ENCODE results near the gene KRTAP1-5.

The KRTAP1-5 gene

DNA sequence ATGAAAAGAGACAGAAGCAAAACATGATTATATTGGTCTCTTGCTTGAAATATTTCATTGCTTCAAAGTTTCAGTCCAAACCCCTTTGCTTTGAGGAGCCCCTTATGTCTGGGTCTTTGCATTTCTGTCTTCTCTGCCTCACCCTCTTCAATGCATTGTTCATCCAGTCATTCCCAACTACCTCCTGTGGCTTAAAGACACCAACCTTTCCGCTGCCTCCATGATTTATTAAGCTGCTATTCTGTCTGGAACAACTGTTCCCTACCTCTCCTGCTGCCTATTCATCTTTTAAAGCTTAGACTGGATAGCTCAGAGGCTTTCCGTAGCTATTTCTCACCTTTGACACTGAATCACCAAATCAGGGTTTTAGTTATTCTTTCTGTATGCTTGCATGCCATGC lies 29.6 kb downstream of the KRTAP1-5 start:
- Histone ChIP-seq H3K9ac (ENCODE audit: low read length) (no peak overlapping the region), H3K4me1 (ENCODE audit: control insufficient read depth, low read depth, low read length) (no peaks in the 10 kb centered on the region), H3K9me3 (ENCODE audit: control insufficient read depth, low read depth, low read length) (no peaks in the 10 kb centered on the region), H3K36me3 (ENCODE audit: control insufficient read depth, low read depth, low read length) (no peaks in the 10 kb centered on the region), H3K27me3 (ENCODE audit: control insufficient read depth, insufficient read depth, low read length) (no peaks in the 10 kb centered on the region), H3K27ac (ENCODE audit: low read length) (no peak overlapping the region), H3K4me3 (ENCODE audit: low read length) (no peak overlapping the region)

DNA sequence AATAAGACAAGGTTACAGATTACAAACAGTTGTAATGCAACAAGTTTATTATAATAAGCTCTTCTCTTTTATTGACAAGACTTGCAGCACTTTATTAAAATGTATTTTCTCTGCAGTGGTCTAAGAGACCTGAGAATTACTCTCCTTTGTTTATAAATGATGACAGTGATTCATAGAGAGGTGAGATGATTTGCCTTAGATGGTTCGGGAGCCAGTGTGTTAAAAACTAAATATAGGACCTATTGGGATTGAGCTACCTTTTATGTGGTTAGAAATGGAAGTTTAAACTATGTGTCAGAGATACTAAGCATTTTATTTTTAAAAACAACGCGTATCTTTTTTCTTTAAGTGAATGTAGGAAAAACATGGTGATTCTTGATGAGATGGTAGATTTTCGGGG lies 30.2 kb downstream of the KRTAP1-5 start:
- no peaks in the 10 kb centered on the region for H3K4me1 ChIP-seq (ENCODE audit: control insufficient read depth, low read depth, low read length)

DNA sequence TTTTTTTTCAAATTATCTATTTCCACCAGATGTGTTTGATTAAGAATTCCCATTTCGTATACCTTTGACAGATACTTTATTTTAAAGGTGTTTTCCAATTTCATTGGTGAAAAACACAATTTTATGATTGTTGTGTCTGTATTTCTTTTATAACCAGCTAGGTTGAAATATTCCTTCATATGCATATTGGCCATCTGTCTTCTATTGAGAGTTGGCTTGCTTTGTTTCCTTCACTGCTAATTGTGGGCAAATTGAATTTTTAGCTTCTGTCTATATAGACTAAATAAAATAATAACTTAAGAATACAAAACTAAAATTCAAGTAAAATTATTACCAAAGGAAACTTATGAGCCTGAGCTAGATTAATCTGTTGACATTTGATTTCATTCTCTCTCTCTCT lies 31.9 kb downstream of the KRTAP1-5 start:
- no peak overlapping the region for H3K4me3 ChIP-seq (ENCODE audit: low read length)
- no peak overlapping the region for H3K27ac ChIP-seq (ENCODE audit: low read length)
- no peak overlapping the region for H3K9ac ChIP-seq (ENCODE audit: low read length)
- H3K9me3 ChIP-seq (ENCODE audit: control insufficient read depth, low read depth, low read length), result no peaks in the 10 kb centered on the region
- no peaks in the 10 kb centered on the region for H3K4me1 ChIP-seq (ENCODE audit: control insufficient read depth, low read depth, low read length)
- no peaks in the 10 kb centered on the region for H3K36me3 ChIP-seq (ENCODE audit: control insufficient read depth, low read depth, low read length)
- H3K27me3 ChIP-seq (ENCODE audit: control insufficient read depth, insufficient read depth, low read length), result no peaks in the 10 kb centered on the region

More for the DNA sequence above, 30.2 kb downstream of the KRTAP1-5 start:
- H3K27me3 ChIP-seq (ENCODE audit: control insufficient read depth, insufficient read depth, low read length), result no peaks in the 10 kb centered on the region
- no peak overlapping the region for H3K4me3 ChIP-seq (ENCODE audit: low read length)
- no peaks in the 10 kb centered on the region for H3K9me3 ChIP-seq (ENCODE audit: control insufficient read depth, low read depth, low read length)
- H3K36me3 ChIP-seq (ENCODE audit: control insufficient read depth, low read depth, low read length), result no peaks in the 10 kb centered on the region
- no peak overlapping the region for H3K9ac ChIP-seq (ENCODE audit: low read length)
- no peak overlapping the region for H3K27ac ChIP-seq (ENCODE audit: low read length)

GRCh38 chr17:40993839-40994238 lies 33.2 kb downstream of the KRTAP1-5 start, which contains the start of gene KRTAP3-3:
Gene KRTAP3-3, minus strand, starts transcription at chr17:40994164. Its CDS starts 67 bp downstream, at chr17:40994097.
- no peaks in the 10 kb centered on the region for H3K4me1 ChIP-seq (ENCODE audit: control insufficient read depth, low read depth, low read length)
- H3K36me3 ChIP-seq (ENCODE audit: control insufficient read depth, low read depth, low read length), result no peaks in the 10 kb centered on the region
- H3K27me3 ChIP-seq (ENCODE audit: control insufficient read depth, insufficient read depth, low read length), result no peaks in the 10 kb centered on the region
- H3K9me3 ChIP-seq (ENCODE audit: control insufficient read depth, low read depth, low read length), result no peaks in the 10 kb centered on the region
- H3K27ac ChIP-seq (ENCODE audit: low read length), result no peak within 1 kb of the TSS
- H3K9ac ChIP-seq (ENCODE audit: low read length), result no peak within 1 kb of the TSS
- H3K4me3 ChIP-seq (ENCODE audit: low read length), result no peak within 1 kb of the TSS

DNA sequence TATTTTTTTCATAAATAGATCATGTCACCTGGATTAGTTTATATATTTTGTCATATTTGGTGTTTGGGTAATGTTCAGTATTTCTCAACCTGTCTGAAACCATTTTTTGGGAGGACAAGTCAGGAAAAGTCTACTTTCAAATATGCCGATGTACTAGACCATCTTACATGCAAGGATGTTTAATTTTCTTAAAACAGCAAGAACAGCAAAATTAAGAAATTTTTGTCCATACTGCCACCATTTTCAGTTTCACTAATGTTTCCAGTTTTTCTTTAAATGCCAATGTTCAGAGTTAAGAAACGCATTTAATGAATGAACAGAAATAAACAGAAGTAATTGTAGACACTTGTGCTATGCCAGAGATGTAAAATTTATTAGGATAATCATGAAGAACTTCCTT lies 33.9 kb downstream of the KRTAP1-5 start:
- Histone ChIP-seq H3K27me3 (ENCODE audit: control insufficient read depth, insufficient read depth, low read length) (no peaks in the 10 kb centered on the region), H3K9me3 (ENCODE audit: control insufficient read depth, low read depth, low read length) (no peaks in the 10 kb centered on the region), H3K36me3 (ENCODE audit: control insufficient read depth, low read depth, low read length) (no peaks in the 10 kb centered on the region), H3K9ac (ENCODE audit: low read length) (no peak overlapping the region), H3K4me1 (ENCODE audit: control insufficient read depth, low read depth, low read length) (no peaks in the 10 kb centered on the region), H3K4me3 (ENCODE audit: low read length) (no peak overlapping the region), H3K27ac (ENCODE audit: low read length) (no peak overlapping the region)

DNA sequence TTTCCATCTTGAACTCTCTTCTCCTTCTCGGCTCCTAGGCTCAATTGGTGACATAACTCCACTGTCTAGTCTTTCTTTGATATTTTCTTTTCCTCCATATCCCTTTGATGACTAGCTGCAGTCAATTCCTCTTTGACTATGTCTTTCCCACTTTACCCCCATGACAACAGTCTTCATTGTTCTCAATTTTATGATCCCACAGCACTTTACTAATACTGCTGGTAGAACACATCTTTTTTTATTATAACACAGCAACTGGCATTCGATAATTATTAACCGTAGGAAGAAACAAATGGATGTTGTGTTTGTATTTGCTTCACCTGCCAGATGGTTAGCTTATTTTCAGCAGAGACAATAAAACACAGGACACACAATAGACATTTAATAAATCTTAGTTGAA lies 34.3 kb downstream of the KRTAP1-5 start:
- Histone ChIP-seq H3K4me1 (ENCODE audit: control insufficient read depth, low read depth, low read length) (no peaks in the 10 kb centered on the region), H3K9ac (ENCODE audit: low read length) (no peak overlapping the region), H3K27ac (ENCODE audit: low read length) (no peak overlapping the region), H3K4me3 (ENCODE audit: low read length) (no peak overlapping the region), H3K36me3 (ENCODE audit: control insufficient read depth, low read depth, low read length) (no peaks in the 10 kb centered on the region), H3K27me3 (ENCODE audit: control insufficient read depth, insufficient read depth, low read length) (no peaks in the 10 kb centered on the region), H3K9me3 (ENCODE audit: control insufficient read depth, low read depth, low read length) (no peaks in the 10 kb centered on the region)

DNA sequence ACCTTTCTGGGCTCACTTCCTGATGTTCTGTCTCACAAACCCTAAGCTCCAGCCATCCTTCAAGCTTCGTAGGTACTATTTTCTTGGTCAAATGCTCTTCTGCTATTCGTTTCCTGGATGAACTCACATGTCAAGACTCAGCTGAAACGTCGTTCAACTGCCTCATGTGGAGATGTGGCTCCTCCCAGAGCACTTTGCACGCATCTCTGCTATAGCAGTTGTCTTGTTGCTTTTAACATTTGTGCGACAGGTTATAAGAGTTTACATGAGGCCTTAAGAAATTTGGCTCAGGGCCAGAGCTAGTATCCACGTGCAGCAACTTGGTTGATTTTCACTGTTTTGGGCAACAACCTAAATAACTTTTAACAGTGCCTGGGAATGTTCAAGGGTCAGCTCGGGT lies 40.1 kb downstream of the KRTAP1-5 start:
- Histone ChIP-seq H3K4me1 (ENCODE audit: control insufficient read depth, low read depth, low read length) (no peaks in the 10 kb centered on the region), H3K27ac (ENCODE audit: low read length) (no peak overlapping the region), H3K9ac (ENCODE audit: low read length) (no peak overlapping the region)

GRCh38 chr17:40984226-40984625 lies 42.8 kb downstream of the KRTAP1-5 start, which contains the start of gene KRT40:
Gene KRT40, minus strand, starts transcription at chr17:40984326. Its CDS starts 53 bp downstream, at chr17:40984273.
- Histone ChIP-seq H3K9me3 (ENCODE audit: control insufficient read depth, low read depth, low read length) (no peaks in the 10 kb centered on the region), H3K9ac (ENCODE audit: low read length) (no peak within 1 kb of the TSS), H3K4me3 (ENCODE audit: low read length) (no peak within 1 kb of the TSS), H3K27me3 (ENCODE audit: control insufficient read depth, insufficient read depth, low read length) (no peaks in the 10 kb centered on the region), H3K4me1 (ENCODE audit: control insufficient read depth, low read depth, low read length) (peaks cover 10% of the 10 kb centered on the region), H3K36me3 (ENCODE audit: control insufficient read depth, low read depth, low read length) (no peaks in the 10 kb centered on the region), H3K27ac (ENCODE audit: low read length) (no peak within 1 kb of the TSS)

More for the DNA sequence above, 40.1 kb downstream of the KRTAP1-5 start:
- H3K36me3 ChIP-seq (ENCODE audit: control insufficient read depth, low read depth, low read length), result no peaks in the 10 kb centered on the region
- H3K4me3 ChIP-seq (ENCODE audit: low read length), result no peak overlapping the region
- no peaks in the 10 kb centered on the region for H3K9me3 ChIP-seq (ENCODE audit: control insufficient read depth, low read depth, low read length)
- no peaks in the 10 kb centered on the region for H3K27me3 ChIP-seq (ENCODE audit: control insufficient read depth, insufficient read depth, low read length)

- Histone ChIP-seq H3K4me3 (ENCODE audit: low read length) (no peak overlapping the region), H3K4me1 (ENCODE audit: control insufficient read depth, low read depth, low read length) (peaks cover 10% of the 10 kb centered on the region), H3K27me3 (ENCODE audit: control insufficient read depth, insufficient read depth, low read length) (no peaks in the 10 kb centered on the region), H3K9me3 (ENCODE audit: control insufficient read depth, low read depth, low read length) (no peaks in the 10 kb centered on the region), H3K36me3 (ENCODE audit: control insufficient read depth, low read depth, low read length) (no peaks in the 10 kb centered on the region), H3K9ac (ENCODE audit: low read length) (no peak overlapping the region), H3K27ac (ENCODE audit: low read length) (no peak overlapping the region)
Observed at GRCh38 chr17:40981115-40981514, 45.9 kb downstream of the KRTAP1-5 start.

DNA sequence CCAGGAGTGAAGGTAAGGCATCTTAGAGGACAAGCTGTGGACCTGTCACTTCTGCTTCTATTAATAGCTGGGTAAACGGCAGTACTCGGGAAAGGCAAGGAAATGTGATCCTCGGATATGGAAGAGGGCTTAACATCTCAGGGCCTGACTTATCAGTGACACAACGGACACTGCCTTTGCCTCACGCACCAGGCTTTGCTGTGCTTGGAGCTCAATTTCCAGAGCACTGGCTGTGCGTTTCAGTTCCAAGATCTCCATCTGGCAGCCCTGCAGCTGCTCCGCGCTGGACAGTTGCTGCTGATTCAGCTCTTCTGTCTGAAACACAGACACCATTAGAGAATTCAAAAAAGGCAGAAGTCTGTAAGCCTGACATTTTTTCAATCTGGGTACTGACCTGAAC lies 46.4 kb downstream of the KRTAP1-5 start:
- Histone ChIP-seq H3K4me1 (ENCODE audit: control insufficient read depth, low read depth, low read length) (peaks cover 10% of the 10 kb centered on the region), H3K4me3 (ENCODE audit: low read length) (no peak overlapping the region), H3K27me3 (ENCODE audit: control insufficient read depth, insufficient read depth, low read length) (no peaks in the 10 kb centered on the region), H3K27ac (ENCODE audit: low read length) (no peak overlapping the region), H3K9me3 (ENCODE audit: control insufficient read depth, low read depth, low read length) (no peaks in the 10 kb centered on the region), H3K9ac (ENCODE audit: low read length) (no peak overlapping the region), H3K36me3 (ENCODE audit: control insufficient read depth, low read depth, low read length) (no peaks in the 10 kb centered on the region)

GRCh38 chr17:40980117-40980516 lies 46.9 kb downstream of the KRTAP1-5 start:
- Histone ChIP-seq H3K9me3 (ENCODE audit: control insufficient read depth, low read depth, low read length) (no peaks in the 10 kb centered on the region), H3K9ac (ENCODE audit: low read length) (no peak overlapping the region), H3K4me1 (ENCODE audit: control insufficient read depth, low read depth, low read length) (peaks cover 10% of the 10 kb centered on the region), H3K27ac (ENCODE audit: low read length) (no peak overlapping the region), H3K4me3 (ENCODE audit: low read length) (no peak overlapping the region), H3K27me3 (ENCODE audit: control insufficient read depth, insufficient read depth, low read length) (no peaks in the 10 kb centered on the region), H3K36me3 (ENCODE audit: control insufficient read depth, low read depth, low read length) (no peaks in the 10 kb centered on the region)

DNA sequence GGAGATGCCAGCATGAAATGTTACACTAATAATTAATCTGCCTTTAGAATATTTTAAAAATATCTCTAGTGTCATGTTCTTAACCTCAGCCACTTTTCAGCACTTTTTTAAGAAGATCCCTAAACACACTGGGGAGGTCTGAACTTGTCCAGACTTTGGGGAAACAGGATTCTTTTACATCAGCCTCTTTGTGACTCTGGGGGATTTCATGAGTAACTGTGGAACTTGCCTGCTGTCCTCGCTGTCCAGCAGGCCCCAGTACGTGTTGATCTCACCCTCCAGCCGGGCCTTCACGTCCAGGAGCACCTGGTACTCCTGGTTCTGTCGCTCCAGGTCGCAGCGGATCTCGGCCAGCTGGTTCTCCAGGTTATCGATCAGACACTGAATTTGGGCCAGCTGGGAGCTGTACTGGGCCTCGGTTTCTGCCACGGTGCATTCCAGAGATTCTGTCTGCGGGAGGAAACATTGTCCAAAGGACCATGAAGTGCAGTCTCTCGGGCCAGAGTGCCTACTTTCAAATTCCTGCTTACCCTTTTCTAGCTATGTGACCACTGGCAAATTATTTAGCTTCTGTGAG lies 48.3 kb downstream of the KRTAP1-5 start:
- no peaks in the 10 kb centered on the region for H3K27me3 ChIP-seq (ENCODE audit: control insufficient read depth, insufficient read depth, low read length)
- no peaks in the 10 kb centered on the region for H3K9me3 ChIP-seq (ENCODE audit: control insufficient read depth, low read depth, low read length)
- H3K27ac ChIP-seq (ENCODE audit: low read length), result no peak overlapping the region
- H3K9ac ChIP-seq (ENCODE audit: low read length), result no peak overlapping the region
- no peaks in the 10 kb centered on the region for H3K36me3 ChIP-seq (ENCODE audit: control insufficient read depth, low read depth, low read length)
- no peak overlapping the region for H3K4me3 ChIP-seq (ENCODE audit: low read length)
- H3K4me1 ChIP-seq (ENCODE audit: control insufficient read depth, low read depth, low read length), result peaks cover 10% of the 10 kb centered on the region
